HUES64 (cell line): ENCODE results near the gene NKAIN2.

Experiments
- H3K27ac ChIP-seq: 2 replicates; pipeline ENCODE4 v1.7.0; 2013; ENCODE audit warnings: low read depth, low read length, inconsistent platforms
- H3K27me3 ChIP-seq: 2 replicates; pipeline ENCODE4 v1.6.1; 2013; ENCODE audit warnings: mild to moderate bottlenecking, low read length; ENCODE audit not compliant: insufficient read depth
- H3K36me3 ChIP-seq: 2 replicates; pipeline ENCODE4 v1.6.1; 2013; ENCODE audit warnings: mild to moderate bottlenecking, low read length; ENCODE audit not compliant: insufficient read depth
- H3K4me1 ChIP-seq: 2 replicates; pipeline ENCODE4 v1.6.1; 2013; ENCODE audit warnings: mild to moderate bottlenecking, low read length, moderate library complexity; ENCODE audit not compliant: insufficient read depth
- H3K4me3 ChIP-seq: 2 replicates; pipeline ENCODE4 v1.5.1; 2013; ENCODE audit warnings: mild to moderate bottlenecking, low read length, moderate library complexity
- H3K9ac ChIP-seq: 2 replicates; pipeline ENCODE4 v1.6.1; 2013; ENCODE audit warnings: mild to moderate bottlenecking, low read depth, low read length
- H3K9me3 ChIP-seq: 2 replicates; pipeline ENCODE4 v1.6.1; 2013; ENCODE audit warnings: low read depth, low read length; ENCODE audit not compliant: insufficient read depth
- WGBS: fragments of 150-250, 120-280 bp; methylation state at CpG from one replicate; pipeline ENCODE4 v1.1.7; 2013; ENCODE audit warnings: missing lambda C conversion rate; 5-methylcytosine and 5-hydroxymethylcytosine counted together

Gene NKAIN2

GRCh38 chr6:124033501-124033900, 229.8 kb downstream of the NKAIN2 start:
- H3K27me3 ChIP-seq, result no peaks in the 10 kb centered on the region
- H3K4me1 ChIP-seq, result peaks cover 4% of the 10 kb centered on the region; the same call in 1 of the 2 replicates
- no peaks in the 10 kb centered on the region for H3K36me3 ChIP-seq
- H3K9ac ChIP-seq, result no peak overlapping the region
- H3K27ac ChIP-seq, result no peak overlapping the region
- no peaks in the 10 kb centered on the region for H3K9me3 ChIP-seq
- 85% methylated on average over 3 of the region's 3 CpGs for WGBS
- H3K4me3 ChIP-seq, result no peak overlapping the region

GRCh38 chr6:124036384-124036783, 232.7 kb downstream of the NKAIN2 start:
- H3K36me3 ChIP-seq, result no peaks in the 10 kb centered on the region
- H3K27me3 ChIP-seq, result no peaks in the 10 kb centered on the region
- no peak overlapping the region for H3K27ac ChIP-seq
- no peak overlapping the region for H3K4me3 ChIP-seq
- H3K9me3 ChIP-seq, result no peaks in the 10 kb centered on the region
- H3K9ac ChIP-seq, result no peak overlapping the region
- WGBS, result 88% methylated on average over 2 of the region's 2 CpGs
- H3K4me1 ChIP-seq, result no peaks in the 10 kb centered on the region

- Histone ChIP-seq H3K27ac (no peak overlapping the region), H3K9me3 (no peaks in the 10 kb centered on the region), H3K9ac (no peak overlapping the region), H3K27me3 (no peaks in the 10 kb centered on the region), H3K4me3 (no peak overlapping the region), H3K36me3 (no peaks in the 10 kb centered on the region), H3K4me1 (no peaks in the 10 kb centered on the region)
- whole genome bisulfite sequencing, result 100% methylated on average over 1 of the region's 2 CpGs
These were observed 237.0 kb downstream of the NKAIN2 start for GRCh38 chr6:124040655-124041054.

GRCh38 chr6:124052120-124052519, 248.5 kb downstream of the NKAIN2 start:
- H3K9me3 ChIP-seq, result no peaks in the 10 kb centered on the region
- no peaks in the 10 kb centered on the region for H3K27me3 ChIP-seq
- H3K4me1 ChIP-seq, result no peaks in the 10 kb centered on the region
- H3K27ac ChIP-seq, result no peak overlapping the region
- WGBS, result 86% methylated on average over 5 of the region's 5 CpGs
- H3K9ac ChIP-seq, result no peak overlapping the region
- H3K36me3 ChIP-seq, result no peaks in the 10 kb centered on the region
- H3K4me3 ChIP-seq, result no peak overlapping the region

- no peaks in the 10 kb centered on the region for H3K36me3 ChIP-seq
- no peak overlapping the region for H3K27ac ChIP-seq
- 86% methylated on average over 1 of the region's 2 CpGs for WGBS
- H3K9me3 ChIP-seq, result no peaks in the 10 kb centered on the region
- no peak overlapping the region for H3K4me3 ChIP-seq
- H3K4me1 ChIP-seq, result no peaks in the 10 kb centered on the region
- H3K9ac ChIP-seq, result no peak overlapping the region
- H3K27me3 ChIP-seq, result no peaks in the 10 kb centered on the region
These were observed 249.7 kb downstream of the NKAIN2 start for GRCh38 chr6:124053315-124053714.

- no peaks in the 10 kb centered on the region for H3K9me3 ChIP-seq
- H3K9ac ChIP-seq, result no peak overlapping the region
- H3K4me3 ChIP-seq, result no peak overlapping the region
- no peaks in the 10 kb centered on the region for H3K27me3 ChIP-seq
- no peak overlapping the region for H3K27ac ChIP-seq
- H3K36me3 ChIP-seq, result no peaks in the 10 kb centered on the region
- H3K4me1 ChIP-seq, result no peaks in the 10 kb centered on the region
These were observed 250.4 kb downstream of the NKAIN2 start for GRCh38 chr6:124054034-124054433.

GRCh38 chr6:124055395-124055794, 251.7 kb downstream of the NKAIN2 start:
- no peaks in the 10 kb centered on the region for H3K27me3 ChIP-seq
- H3K4me1 ChIP-seq, result no peaks in the 10 kb centered on the region
- H3K9ac ChIP-seq, result no peak overlapping the region
- H3K4me3 ChIP-seq, result no peak overlapping the region
- no peaks in the 10 kb centered on the region for H3K9me3 ChIP-seq
- H3K36me3 ChIP-seq, result no peaks in the 10 kb centered on the region
- no peak overlapping the region for H3K27ac ChIP-seq

GRCh38 chr6:124055963-124056362, 252.3 kb downstream of the NKAIN2 start:
- H3K4me3 ChIP-seq, result no peak overlapping the region
- no peak overlapping the region for H3K27ac ChIP-seq
- H3K9ac ChIP-seq, result no peak overlapping the region
- H3K27me3 ChIP-seq, result no peaks in the 10 kb centered on the region
- 86% methylated on average over 1 of the region's 1 CpG for WGBS
- no peaks in the 10 kb centered on the region for H3K9me3 ChIP-seq
- no peaks in the 10 kb centered on the region for H3K36me3 ChIP-seq
- no peaks in the 10 kb centered on the region for H3K4me1 ChIP-seq

- no peaks in the 10 kb centered on the region for H3K27me3 ChIP-seq
- no peaks in the 10 kb centered on the region for H3K36me3 ChIP-seq
- H3K4me3 ChIP-seq, result no peak overlapping the region
- H3K27ac ChIP-seq, result no peak overlapping the region
- H3K4me1 ChIP-seq, result no peaks in the 10 kb centered on the region
- H3K9ac ChIP-seq, result no peak overlapping the region
- no peaks in the 10 kb centered on the region for H3K9me3 ChIP-seq
- 100% methylated on average over 1 of the region's 3 CpGs for WGBS
These were observed 253.0 kb downstream of the NKAIN2 start for GRCh38 chr6:124056407-124057334.

GRCh38 chr6:124057461-124057860, 253.8 kb downstream of the NKAIN2 start:
- WGBS, result 91% methylated on average over 2 of the region's 2 CpGs
- Histone ChIP-seq H3K4me3 (no peak overlapping the region), H3K27me3 (no peaks in the 10 kb centered on the region), H3K36me3 (no peaks in the 10 kb centered on the region), H3K4me1 (no peaks in the 10 kb centered on the region), H3K9me3 (no peaks in the 10 kb centered on the region), H3K9ac (no peak overlapping the region), H3K27ac (no peak overlapping the region)

- no peak overlapping the region for H3K4me3 ChIP-seq
- H3K9ac ChIP-seq, result no peak overlapping the region
- H3K27ac ChIP-seq, result no peak overlapping the region
- no peaks in the 10 kb centered on the region for H3K4me1 ChIP-seq
- H3K27me3 ChIP-seq, result no peaks in the 10 kb centered on the region
- H3K9me3 ChIP-seq, result no peaks in the 10 kb centered on the region
- no peaks in the 10 kb centered on the region for H3K36me3 ChIP-seq
- 91% methylated on average over 1 of the region's 3 CpGs for WGBS
These were observed 260.9 kb downstream of the NKAIN2 start for GRCh38 chr6:124064317-124065113.
